NCI-H1930 (cell line): ENCODE data around the gene GSTCD.
A peak's percentile ranks its signal among the peaks of the same experiment; 100 is the strongest.
"Not testable (repeated sequence)": the region's sequence is repeated elsewhere in the genome, so short reads cannot be mapped to it uniquely, and the experiment has no call there.

Source experiments
- DNase-seq, 2 experiments: peaks; one replicate each; lab custom pipeline; 2025; lab: John Stamatoyannopoulos, UW

GSTCD gene

DNA sequence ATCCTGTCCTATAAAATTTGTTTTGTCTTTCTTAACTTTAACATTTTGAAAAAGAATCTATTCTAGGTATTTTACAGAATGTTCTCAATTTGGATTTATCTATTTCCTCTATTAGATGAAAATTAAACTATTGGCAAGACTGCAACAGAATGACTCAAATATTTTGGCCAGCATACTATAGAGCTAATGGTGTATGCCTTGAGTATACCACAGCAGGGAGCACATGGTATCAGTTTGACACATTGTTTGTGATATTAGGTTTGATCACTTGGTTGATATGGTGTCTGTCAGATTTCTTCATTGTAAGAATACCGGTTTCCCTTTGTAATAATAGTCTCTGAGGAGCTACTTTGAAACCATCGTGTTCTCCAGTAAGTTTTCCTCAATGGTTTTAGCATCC lies 98.9 kb downstream of the GSTCD start:
- DNase-seq = no peak

DNA sequence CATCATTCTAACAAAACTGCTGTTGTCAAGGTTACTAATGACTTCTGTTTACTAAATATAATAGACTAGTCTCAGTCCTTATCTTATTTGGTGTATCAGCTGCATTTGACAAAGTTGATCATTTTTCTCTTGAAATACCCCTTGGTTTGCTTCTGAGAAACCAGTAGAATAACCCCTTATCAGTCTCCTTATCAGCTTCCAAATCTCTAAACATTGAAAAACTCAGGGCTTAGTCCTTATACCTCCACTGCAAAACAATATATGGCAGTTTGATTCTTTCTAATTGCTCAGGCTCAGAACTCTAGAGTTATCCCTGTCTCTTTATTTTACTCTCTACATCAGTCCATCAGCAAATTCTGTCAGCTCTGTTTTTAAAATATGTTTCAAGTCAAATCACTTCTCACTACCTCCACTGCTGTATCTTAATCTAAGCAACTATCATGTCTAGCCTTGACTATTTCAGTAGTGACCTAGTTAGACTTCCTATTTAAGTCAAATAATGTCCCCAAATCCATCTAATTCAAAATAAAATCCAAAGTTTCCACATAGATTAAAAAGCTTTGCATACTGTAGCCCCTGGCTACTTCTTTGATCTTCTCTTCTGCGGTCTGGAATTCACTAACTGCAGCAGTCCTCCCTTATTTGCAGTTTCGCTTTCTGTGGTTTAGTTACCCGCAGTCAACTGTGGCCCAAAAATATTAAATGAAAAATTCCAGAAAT lies 99.6 kb downstream of the GSTCD start:
- DNase-seq = no peak

DNA sequence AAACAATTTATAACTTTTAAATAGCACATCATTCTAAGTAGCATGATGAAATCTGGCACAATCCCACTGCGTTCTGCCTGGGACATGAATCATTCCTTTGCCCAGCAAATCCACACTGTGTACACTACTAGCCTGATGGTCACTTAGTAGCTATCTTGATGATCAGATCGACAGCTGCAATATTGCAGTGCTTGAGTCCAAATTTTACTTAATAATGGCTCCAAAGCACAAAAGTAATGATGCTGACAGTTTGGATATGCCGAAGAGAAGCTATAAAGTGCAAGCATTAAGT lies 100.1 kb downstream of the GSTCD start:
- DNase-seq = no peak

DNA sequence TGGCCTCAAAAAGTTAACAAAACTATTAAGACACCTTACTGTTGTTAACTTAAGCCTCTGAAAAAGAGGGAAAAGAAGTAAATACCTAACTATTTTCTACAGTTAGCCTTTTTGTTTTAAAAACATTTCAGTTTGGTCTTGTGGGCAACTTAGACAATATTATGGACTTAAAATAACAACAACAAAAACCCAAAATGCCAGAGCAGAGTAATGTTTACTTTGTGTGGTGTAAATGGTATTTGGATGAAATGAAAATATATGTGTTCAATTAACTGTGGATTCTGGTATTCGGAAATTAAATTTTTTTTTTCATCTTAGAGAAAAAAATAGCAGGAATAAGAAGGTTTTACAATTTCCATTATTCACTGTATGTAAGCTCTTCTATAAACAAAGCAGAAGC lies 107.1 kb downstream of the GSTCD start:
- DNase-seq = no peak

DNA sequence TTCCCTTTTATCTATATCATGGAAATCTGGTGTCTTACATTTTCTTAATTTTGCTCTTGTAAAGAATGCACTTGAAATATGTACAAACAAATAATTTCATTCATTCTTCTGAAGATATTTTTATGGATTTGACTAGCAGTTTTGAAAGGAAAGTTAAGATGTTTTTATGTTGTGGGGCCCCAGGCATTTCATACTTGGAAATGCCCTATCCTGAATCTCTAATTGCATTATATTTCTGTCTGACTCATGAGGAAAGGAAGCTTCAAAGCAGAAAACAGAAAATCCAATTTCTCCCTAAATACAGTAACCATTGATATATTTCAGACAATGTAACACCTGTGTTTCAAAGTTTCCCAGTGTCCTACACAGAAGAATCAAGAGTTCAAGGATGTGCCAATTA lies 113.5 kb downstream of the GSTCD start:
- no peak for DNase-seq

DNA sequence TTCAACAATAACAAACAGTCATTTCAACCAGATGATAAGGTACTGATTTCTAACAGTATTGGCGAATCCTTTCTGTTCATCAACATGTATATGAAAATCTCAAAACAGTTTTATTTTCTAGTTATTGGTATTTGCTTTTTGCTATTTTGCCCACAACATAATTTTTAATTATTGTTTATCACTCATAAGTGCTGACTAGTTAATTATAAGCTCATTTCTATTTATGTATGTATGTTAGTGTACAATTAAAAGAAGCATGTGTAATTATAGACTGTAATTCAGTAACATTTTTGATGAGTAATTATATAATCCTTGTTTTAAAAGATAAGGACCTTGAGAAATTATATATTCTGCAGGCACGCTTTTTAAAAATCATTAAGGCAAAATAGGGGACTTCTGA lies 119.5 kb downstream of the GSTCD start:
- DNase-seq = no peak

DNA sequence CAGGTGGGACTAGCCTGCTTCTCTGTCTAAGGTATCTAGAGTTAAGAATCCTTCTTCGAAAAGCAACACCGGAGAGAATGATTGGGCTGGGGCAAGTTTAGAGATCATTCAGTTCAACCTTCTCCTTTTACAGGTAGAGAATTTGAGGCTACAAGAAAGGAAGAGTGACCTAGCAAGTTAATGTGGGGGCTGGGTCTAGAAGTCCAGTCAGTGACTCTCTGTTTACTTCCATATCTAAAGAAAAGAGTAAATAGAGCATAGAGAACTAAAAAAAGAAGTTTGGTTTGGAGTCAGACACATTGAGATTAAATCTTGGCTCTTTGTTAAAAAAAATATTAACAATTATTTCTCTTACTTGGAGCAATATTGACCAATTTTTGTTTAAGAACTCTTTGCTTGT lies 122.6 kb downstream of the GSTCD start:
- DNase-seq = no peak

DNA sequence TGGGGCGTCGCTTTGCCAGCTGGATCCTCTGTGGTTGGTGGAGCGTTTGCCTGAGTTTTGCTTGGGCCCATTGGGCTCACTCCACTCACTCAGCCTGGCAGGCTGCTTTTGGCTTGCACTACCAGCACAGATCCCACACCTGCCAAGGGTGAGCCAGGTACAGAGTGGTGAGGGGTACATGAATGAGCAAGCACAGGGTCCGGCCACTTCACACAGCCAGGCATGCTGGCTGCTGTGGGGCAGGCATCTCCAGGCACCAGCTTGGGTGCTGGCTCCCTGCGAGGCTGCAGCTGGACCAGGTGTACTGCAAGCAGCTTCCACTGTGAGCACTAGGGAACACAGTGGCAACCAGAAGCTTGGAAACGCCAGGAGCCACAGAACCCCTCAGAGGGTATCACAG lies 126.6 kb downstream of the GSTCD start:
- DNase-seq = no peak

DNA sequence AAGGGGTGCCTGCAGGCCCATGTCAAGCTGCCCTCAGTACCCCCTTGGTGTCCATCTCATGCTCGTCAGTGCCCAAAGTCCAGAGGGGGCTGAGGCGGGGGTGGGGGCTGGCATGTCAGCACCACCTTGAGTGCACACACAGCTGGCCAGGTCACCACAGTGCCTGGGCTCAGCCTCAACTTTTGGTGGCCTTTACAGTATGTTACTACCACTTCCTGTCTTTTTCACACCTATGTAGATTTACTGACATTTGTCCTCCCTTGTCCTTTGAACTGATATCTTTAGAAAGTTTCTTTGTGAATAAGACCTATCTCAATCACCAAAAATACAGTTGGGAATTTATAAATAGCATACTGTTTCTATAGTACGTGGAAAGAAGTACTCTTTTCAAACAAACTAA lies 128.0 kb downstream of the GSTCD start:
- DNase-seq = no peak

DNA sequence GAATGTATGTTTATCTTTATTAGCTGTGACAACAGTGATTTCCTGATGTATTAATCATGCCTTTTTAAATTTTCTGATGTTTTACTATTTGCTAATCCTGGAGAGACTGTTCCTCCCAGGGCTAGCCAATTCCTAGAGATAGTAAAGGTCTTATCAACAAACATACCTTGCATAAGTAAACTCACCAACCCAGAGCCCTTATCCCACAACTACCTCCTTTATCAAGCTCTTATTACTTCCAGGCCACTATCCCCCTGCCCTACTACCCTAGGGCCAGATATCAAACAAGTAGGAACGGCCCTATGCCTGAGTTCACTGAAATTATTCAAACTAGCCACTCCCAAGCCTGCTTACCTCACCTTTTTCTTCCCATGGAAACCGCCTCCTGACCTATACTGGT lies 128.5 kb downstream of the GSTCD start:
- DNase-seq = no peak

DNA sequence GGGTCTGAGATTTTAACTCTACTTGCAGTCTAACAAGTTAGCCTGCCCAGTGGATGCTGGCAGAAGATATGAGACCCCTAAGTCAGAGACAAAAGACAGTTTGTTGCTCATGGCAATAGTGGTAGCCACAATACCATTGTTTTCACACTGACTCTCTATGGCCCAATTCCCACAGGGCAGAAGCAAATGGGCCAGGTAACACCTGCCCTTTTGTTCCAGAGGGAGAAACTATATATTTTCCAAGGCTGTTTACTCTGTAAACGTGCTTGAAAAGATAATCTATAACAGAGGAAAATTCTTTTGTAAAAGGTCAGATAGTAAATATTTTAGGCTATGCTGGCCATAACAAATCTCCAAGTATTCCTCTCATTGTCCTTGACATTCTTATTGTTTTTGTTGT lies 129.5 kb downstream of the GSTCD start:
- peak; percentile 69 to 82 for DNase-seq

DNA sequence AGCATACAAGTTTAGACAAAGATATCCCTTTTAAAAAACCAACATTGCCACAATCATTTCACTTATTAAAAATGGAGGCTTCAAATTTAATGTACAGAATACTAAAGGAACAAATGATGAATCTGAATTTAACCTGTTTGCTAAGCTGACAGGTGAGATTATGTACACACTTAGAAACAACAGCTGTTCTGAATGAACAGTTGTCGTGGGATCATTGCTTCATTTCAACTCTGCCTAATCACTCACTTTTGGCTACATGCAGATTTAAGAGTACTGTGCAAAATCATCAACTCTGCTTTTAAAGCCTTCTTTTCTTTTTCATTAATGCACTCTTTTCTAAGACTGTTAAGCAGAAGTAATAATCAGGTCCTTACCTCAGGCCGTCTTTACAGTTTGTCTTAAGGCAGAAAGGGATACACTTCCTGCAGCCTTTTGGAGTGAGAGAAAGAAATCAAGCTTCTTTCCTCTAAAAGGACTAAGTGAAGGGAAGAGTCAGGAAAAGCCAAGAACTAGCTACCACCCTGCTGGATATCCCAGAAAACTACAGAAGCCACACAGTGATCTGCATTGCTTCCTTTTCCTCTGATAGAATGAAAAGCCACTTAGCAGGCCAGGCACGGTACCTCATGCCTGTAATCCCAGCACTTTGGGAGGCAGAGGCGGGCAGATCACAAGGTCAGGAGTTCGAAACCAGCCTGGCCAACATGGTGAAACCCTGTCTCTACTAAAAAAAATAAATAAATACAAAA lies 132.0 kb downstream of the GSTCD start:
- no peak for DNase-seq

DNA sequence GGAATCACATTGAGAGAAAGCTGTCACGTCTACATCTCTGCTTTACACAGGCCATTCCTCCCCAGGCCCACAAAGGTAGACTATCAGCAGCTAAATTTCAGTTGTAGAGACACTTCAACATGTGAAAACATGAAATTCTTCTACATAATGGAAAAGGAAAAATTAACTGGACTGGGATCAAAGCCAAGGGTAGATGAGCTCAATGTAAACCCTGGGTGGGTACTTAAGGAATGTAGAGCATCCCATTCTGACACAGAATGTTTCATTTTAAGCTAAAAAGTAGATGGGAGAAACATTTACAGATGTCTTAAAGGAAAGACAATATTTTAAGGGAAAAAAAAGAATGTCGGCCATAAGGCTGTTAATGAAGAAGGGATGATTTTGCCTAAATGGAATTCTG lies 135.4 kb downstream of the GSTCD start:
- DNase-seq = no peak

DNA sequence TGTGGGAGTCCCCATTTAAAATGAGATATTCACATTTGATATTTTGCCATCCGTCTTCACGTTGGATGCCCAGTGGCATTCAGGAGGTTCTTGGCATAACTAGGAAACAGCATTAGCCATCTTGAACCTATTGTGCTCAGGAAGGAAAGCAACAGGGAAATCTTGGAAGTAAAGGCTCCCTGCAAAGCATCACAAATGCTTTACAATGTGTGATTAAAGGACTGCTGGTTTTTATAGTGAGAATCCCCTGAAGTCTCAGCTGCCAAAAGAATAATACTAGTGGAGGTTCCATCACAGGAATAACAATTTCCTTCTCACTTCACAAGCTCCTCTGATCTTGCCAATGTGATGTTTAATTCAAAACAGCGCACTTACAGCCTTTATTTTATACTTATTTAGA lies 137.0 kb downstream of the GSTCD start:
- DNase-seq = no peak

DNA sequence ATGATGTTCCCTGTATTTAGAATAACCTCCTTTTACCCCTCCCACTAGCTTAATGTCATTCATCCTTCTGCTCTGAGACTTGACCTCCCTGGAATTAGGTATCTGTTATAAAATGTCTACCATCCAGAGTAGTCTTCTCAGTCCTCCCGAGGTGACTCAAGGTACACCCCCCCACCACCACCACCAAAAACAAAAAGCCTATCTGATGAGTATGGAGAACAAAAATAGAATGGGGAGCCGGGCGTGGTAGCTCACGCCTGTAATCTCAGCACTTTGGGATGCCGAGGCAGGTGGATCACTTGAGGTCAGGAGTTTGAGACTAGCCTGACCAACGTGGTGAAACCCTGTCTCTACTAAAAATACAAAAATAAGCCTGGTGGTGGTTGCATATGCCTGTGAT lies 139.8 kb downstream of the GSTCD start:
- DNase-seq = not testable (repeated sequence)

DNA sequence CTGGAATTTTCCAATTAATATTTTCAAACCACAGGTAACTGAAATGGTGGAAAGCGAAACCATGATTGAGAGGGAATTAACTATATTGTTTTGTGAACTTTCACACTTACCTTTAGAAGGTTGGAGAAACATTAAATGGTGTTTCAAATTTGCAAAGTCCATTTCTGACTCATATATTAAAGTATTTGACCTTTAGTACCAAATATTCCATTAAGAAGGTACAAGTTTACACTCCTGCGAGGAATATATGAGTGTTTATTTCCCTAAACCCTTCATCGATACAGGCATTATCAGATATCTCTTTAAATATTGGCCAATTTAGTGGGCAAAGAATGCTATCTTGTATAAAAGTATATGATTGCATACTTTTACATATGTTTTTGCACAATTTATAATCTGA lies 142.6 kb downstream of the GSTCD start:
- DNase-seq = no peak

DNA sequence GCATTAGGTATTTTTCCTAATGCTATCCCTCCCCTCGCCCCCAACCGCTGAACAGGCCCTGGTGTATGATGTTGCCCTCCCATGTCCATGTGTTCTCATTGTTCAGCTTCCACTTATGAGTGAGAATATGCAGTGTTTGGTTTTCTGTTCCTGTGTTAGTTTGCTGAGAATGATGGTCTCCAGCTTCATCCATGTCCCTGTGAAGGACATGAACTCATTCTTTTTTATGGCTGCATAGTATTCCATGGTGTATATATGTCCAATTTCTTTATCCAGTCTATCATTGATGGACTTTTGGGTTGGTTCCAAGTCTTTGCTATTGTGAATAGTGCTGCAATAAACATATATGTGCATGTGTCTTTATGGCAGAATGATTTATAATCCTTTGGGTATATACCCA lies 143.6 kb downstream of the GSTCD start:
- not testable (repeated sequence) for DNase-seq

DNA sequence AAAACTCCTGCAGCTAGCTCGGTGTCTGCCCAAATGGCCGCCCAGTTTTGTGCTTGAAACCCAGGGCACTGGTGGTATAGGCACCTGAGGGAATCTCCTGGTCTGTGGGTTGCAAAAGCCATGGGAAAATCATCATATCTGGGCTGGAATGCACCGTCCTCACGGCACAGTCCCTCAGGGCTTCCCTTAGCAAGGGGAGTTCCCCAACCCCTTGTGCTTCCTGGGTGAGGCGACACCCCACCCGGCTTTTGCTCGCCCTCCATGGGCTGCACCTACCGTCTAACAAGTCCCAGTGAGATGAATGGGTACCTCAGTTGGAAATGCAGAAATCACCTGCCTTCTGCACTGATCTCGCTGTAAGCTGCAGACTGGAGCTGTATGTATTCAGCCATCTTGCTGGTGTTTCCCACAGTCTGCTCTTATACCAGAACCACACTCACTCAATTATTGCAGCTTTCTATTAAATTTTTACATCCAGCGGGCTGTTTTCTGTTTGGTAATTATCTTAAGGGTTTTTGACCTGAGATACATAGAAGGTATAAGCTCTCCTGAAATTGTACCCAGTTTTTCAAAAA lies 150.0 kb downstream of the GSTCD start:
- no peak for DNase-seq

DNA sequence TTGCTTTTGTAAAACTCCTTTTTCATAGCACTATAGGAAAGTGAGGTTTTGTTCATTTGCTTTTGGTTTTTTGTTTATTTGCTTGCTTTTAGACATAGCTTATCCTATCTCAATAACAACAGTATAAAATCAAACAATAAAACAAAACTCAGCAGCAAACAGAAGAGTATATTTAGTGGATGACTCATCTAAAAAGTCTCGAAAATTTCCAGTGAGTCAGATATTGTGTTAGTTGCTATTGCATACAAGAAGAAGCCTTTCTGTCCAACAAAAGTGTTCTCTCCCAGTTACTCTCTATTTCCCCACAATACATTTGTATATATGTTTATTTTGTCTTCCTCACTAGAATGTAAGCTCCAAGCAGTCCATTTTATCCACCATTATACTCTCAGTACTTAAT lies 150.6 kb downstream of the GSTCD start:
- no peak for DNase-seq

DNA sequence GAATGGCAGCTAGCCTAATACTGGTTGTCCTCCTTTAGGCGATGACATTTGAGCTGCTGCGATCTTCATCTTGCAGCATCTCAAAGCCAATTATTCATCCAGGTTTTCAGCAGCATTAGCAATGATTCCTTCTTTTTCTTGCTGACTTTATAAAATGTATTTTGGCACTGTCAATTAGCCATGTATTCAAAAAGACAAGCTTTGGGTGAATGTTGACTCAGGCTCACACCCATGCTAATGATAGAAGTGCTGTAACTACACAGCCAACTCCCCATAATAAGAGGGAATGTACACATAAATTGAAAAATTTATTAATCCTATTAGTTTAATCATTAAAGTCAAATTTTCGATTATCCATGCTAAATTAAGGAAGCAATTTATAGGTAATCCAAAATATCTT lies 162.4 kb downstream of the GSTCD start:
- DNase-seq = no peak

DNA sequence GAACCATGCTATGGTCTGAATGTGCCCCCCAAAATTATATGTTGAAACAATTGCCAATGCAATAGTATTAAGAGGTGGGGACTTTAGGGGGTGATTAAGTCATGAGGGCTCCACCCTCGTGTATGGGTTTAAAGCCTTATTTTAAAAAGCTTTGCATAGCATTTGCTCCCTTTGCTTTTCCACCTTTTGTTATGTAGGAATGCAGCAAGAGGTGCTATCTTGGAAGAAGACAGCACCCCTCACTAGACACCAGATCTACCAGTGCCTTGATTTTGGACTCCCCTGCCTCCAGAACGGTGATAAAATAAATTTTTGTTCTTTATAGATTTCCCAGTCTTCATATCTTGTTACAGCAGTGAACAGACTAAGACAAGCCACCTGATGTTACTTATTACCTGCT lies 163.4 kb downstream of the GSTCD start:
- DNase-seq = no peak

DNA sequence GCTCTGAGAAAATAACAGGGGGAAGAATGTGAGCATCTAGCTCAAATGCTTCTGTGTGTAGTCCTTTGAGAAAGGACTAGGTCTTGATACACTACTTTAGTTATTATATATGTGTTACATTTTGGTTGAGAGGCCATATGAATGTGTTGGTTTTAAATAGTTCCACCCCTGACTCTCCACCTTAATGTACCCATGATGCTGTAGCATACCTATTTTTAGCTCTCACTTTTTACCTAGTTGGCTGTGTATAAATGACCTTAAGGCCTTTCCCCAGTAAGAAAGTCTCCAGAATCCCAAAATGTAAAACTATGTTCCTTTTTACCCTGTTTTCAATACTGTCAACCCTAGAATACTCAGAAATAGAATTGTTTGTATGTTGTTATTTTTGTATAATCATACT lies 166.6 kb downstream of the GSTCD start:
- DNase-seq = no peak

DNA sequence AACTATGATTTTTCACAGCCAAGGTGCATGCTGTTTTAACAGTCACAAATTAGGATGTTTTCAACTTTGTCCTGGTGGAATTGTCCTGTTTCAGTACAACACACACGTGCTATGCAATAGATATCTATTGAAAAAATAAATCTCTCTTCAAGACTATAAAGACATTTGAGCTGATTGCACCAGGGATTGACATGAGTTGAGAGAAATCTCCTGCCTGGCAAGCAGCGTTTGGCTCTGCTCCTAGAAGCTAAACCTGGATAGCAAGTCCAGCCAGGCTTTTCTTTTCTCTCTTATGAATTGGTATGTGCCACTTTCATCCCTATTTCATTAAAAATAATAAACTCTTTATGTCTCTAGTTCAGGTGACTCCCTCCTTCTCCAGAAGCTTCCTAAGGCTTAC lies 170.1 kb downstream of the GSTCD start:
- DNase-seq = no peak

DNA sequence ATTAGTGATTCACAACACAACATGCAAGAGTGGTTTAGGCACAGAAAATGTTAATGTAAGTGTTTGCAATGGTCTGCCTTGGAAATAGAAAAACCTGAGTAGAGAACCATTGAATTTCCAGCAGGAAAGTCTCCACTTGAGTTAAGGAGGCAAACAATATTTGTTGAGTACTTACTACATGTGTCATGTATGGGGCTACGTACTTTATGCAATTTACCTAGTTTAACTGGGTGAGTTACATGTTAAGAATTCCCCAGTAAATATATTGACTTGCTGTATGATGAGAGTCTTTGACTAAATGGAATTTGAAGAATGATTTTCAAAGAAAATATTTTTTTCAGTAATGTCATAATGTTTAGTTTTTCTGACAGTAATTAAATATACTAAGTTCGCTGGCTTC lies 178.9 kb downstream of the GSTCD start:
- DNase-seq = no peak
